ENCODE measurements around the gene ENO2.
"Not testable (repeated sequence)": the region's sequence is repeated elsewhere in the genome, so short reads cannot be mapped to it uniquely, and the experiment has no call there.

- not testable (repeated sequence) for TF ChIP-seq CTCF (conservative IDR thresholded peaks at IDR 0.05; ENCODE audit: low read depth, low read length); EZH2 (IDR thresholded peaks at IDR 0.05; ENCODE audit: borderline replicate concordance, low read depth, low read length, poor library complexity, severe bottlenecking)
Measured at GRCh38 chr12:6874015-6874368, 40.4 kb upstream of the ENO2 start.

All from A673 (cell line).